ENCODE measurements around the gene CNPY1. TPM values are rescaled to one million over a fixed set of nuclear protein-coding genes. Genes with fewer than 3 reads are reported as not detected.

The CNPY1 gene
- total and polyA plus RNA-seq, 4 donors = not detected

GRCh38 chr7:155482511-155483183, 63.7 kb downstream of the CNPY1 start:
- H3K27me3 ChIP-seq (ENCODE audit: control insufficient read depth in 3 of 3, insufficient read depth in 3 of 3, low read length in 2 of 3) = peaks cover 0 to 30% (median 19%) of the 10 kb centered on the region in 3 donors
- H3K4me3 ChIP-seq = no peak overlapping the region
- DNase-seq (no peak), ATAC-seq (ENCODE audit: insufficient read depth, low FRiP score) (no peak)
- no peak overlapping the region for H3K9ac ChIP-seq (ENCODE audit: insufficient read depth in 1 of 2, low read length in 2 of 2)
- H3K4me1 ChIP-seq (ENCODE audit: control insufficient read depth in 5 of 5, insufficient read depth in 5 of 5, low read length in 5 of 5) = peaks cover 0 to 13% (median 0%) of the 10 kb centered on the region in 5 donors
- 62 to 63% methylated on average over 17 of the region's 17 CpGs for WGBS, 2 donors
- H3K36me3 ChIP-seq (ENCODE audit: control insufficient read depth in 4 of 4, insufficient read depth in 4 of 4, low read length in 4 of 4) = no peaks in the 10 kb centered on the region
- TF ChIP-seq CTCF (IDR thresholded peaks at IDR 0.05; ENCODE audit: control extremely low read depth, extremely low read depth) = no peak
- H3K27ac ChIP-seq (ENCODE audit: low read depth in 1 of 2, low read length in 1 of 2) = no peak overlapping the region
- H3K9me3 ChIP-seq (ENCODE audit: control insufficient read depth in 4 of 4, insufficient read depth in 3 of 4, low read length in 3 of 4) = peaks cover 0 to 2% (median 0%) of the 10 kb centered on the region in 4 donors

- peaks cover 0 to 31% (median 27%) of the 10 kb centered on the region in 3 donors for H3K27me3 ChIP-seq (ENCODE audit: control insufficient read depth in 3 of 3, insufficient read depth in 3 of 3, low read length in 2 of 3)
- WGBS, 2 donors = 92 to 97% methylated on average over 11 of the region's 11 CpGs
- H3K9ac ChIP-seq (ENCODE audit: insufficient read depth in 1 of 2, low read length in 2 of 2) = no peak overlapping the region
- no peaks in the 10 kb centered on the region for H3K36me3 ChIP-seq (ENCODE audit: control insufficient read depth in 4 of 4, insufficient read depth in 4 of 4, low read length in 4 of 4)
- TF ChIP-seq CTCF (IDR thresholded peaks at IDR 0.05; ENCODE audit: control extremely low read depth, extremely low read depth) = no peak
- H3K9me3 ChIP-seq (ENCODE audit: control insufficient read depth in 4 of 4, insufficient read depth in 3 of 4, low read length in 3 of 4) = peaks cover 0 to 2% (median 0%) of the 10 kb centered on the region in 4 donors
- H3K27ac ChIP-seq (ENCODE audit: low read depth in 1 of 2, low read length in 1 of 2) = no peak overlapping the region
- no peak overlapping the region for H3K4me3 ChIP-seq
- DNase-seq (no peak), ATAC-seq (ENCODE audit: insufficient read depth, low FRiP score) (no peak)
- H3K4me1 ChIP-seq (ENCODE audit: control insufficient read depth in 5 of 5, insufficient read depth in 5 of 5, low read length in 5 of 5) = peaks cover 0 to 13% (median 0%) of the 10 kb centered on the region in 5 donors
These were observed 64.6 kb downstream of the CNPY1 start for GRCh38 chr7:155481764-155482163.

- Histone ChIP-seq H3K9me3 (ENCODE audit: control insufficient read depth in 4 of 4, insufficient read depth in 3 of 4, low read length in 3 of 4) (peaks cover 0 to 13% (median 2%) of the 10 kb centered on the region in 4 donors), H3K27me3 (ENCODE audit: control insufficient read depth in 3 of 3, insufficient read depth in 3 of 3, low read length in 2 of 3) (peaks cover 4 to 65% (median 62%) of the 10 kb centered on the region in 3 donors), H3K4me3 (no peak overlapping the region), H3K27ac (ENCODE audit: low read depth in 1 of 2, low read length in 1 of 2) (no peak overlapping the region), H3K9ac (ENCODE audit: insufficient read depth in 1 of 2, low read length in 2 of 2) (no peak overlapping the region), H3K4me1 (ENCODE audit: control insufficient read depth in 5 of 5, insufficient read depth in 5 of 5, low read length in 5 of 5) (no peaks in the 10 kb centered on the region), H3K36me3 (ENCODE audit: control insufficient read depth in 4 of 4, insufficient read depth in 4 of 4, low read length in 4 of 4) (no peaks in the 10 kb centered on the region)
- DNase-seq (no peak), ATAC-seq (ENCODE audit: insufficient read depth, low FRiP score) (no peak)
- 66 to 81% methylated on average over 4 of the region's 4 CpGs for WGBS, 2 donors
- TF ChIP-seq CTCF (IDR thresholded peaks at IDR 0.05; ENCODE audit: control extremely low read depth, extremely low read depth) = no peak
These were observed 68.9 kb downstream of the CNPY1 start for GRCh38 chr7:155477476-155477875.
